GM19395 (cell line): ENCODE measurements around the gene KLK12.

Experiments used
- ATAC-seq: cut with Tn5 transposase; IDR thresholded peaks from one replicate; pipeline ENCODE4 v1.9.1; 2021; ENCODE audit warnings: mild to moderate bottlenecking, moderate library complexity; ENCODE audit not compliant: unreplicated experiment

Gene KLK12, protein sequence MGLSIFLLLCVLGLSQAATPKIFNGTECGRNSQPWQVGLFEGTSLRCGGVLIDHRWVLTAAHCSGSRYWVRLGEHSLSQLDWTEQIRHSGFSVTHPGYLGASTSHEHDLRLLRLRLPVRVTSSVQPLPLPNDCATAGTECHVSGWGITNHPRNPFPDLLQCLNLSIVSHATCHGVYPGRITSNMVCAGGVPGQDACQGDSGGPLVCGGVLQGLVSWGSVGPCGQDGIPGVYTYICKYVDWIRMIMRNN

DNA sequence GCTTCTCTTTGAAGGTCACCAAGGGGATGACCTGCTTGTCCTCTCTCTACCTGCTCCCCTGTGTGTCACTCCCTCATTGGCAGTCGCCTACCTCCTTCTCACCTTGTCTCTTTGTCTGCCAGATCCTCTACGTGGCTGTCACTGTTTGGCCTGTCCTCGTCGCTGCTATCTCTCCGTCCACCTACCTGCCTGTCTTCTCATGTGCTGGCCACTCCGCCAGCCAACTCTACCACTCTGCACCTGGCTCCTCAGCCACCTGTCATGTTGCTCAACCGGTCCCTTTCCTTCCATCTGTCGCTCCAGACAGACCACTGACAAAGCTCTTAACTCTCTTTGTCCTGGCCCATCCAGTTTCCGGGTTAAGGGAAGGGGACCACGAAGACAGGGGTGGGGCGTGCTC lies at the start of gene KLK12:
Gene KLK12 (minus strand): TSS at position 299 of the 400 bp plus-strand sequence. CDS start 381 bp downstream, outside the sequence.
- no peak for ATAC-seq

DNA sequence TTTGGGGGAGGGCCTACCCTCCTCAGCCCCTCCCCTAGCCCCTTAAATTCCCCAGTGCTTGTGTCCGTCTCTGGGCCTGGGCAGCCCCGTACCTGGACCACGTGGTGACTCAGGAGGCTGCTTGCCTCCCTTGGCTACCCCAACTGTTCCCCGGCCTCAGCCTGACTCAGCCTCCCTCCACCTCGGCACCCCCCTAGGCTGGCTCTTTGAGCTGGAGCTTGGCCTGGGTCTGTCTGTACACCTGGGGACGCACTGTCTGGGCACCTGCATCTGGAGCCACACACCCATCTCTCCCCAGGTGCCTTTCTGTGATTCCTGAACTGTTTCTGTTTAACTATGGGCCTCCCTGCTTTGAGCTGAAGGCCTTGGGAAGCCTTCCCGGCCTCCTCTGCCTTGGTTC lies 49.7 kb upstream of the KLK12 start:
- no peak for ATAC-seq

DNA sequence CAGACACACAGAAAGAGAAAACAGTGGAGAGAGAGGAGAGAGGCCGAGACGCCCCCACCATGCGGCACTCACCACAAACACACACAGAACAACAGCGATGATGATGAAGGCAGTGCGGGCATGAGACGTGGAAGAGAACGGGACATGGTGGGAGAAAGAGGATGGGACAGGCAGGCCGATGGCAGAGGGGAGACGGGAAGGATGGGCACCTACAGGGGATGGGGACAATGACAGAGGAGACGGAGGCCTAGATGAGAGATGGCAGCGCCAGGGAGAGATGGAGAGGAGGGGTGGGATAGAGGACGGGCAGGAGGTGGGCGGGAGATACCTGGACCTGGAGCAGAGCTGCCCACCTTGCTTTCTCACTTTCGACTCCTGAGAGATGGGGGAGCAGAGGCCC lies 49.0 kb upstream of the KLK12 start:
- ATAC-seq, result no peak

DNA sequence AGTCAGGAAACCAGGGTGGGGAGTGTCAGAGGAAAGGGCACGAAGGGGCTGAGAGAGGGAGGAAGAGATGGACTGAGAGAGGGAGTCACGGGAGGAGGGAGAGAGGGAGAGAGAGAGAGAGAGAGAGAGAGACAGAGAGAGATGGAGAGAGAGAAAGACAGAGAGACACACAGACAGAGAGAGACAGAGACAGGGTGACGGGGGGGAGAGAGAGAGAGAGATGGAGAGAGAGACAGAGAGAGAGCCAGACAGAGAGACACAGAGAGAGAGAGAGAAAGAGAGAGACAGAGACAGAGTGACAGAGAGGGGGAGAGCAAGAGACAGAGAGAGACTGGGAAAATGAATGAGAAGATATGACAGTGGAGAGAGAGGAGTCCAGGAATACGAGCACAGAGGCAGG lies 48.4 kb upstream of the KLK12 start:
- no peak for ATAC-seq

DNA sequence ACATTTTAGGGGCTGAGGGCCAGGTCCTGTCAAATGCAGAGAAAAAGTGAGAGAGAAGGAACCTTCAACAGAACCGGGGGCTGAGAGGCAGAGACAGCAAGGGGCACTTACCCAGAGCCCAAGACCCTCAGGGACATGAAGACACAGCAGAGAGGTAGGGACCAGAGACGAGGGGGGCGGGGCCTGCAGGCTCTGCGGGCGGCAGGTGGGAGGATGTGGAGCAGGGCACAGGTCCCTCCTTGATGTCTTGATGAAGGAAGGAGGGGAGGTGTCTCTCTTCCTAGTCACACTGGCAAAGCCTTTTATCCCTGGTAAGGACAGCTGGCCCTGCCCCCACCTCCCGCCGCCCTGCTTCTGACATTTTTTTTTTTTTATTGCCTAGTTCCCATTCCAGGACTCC lies 47.8 kb upstream of the KLK12 start, which contains the start of gene KLK14:
Gene KLK14 (minus strand): TSS at position 277 of the 400 bp plus-strand sequence. CDS start 273 bp downstream, at position 4.
- no peak for ATAC-seq

DNA sequence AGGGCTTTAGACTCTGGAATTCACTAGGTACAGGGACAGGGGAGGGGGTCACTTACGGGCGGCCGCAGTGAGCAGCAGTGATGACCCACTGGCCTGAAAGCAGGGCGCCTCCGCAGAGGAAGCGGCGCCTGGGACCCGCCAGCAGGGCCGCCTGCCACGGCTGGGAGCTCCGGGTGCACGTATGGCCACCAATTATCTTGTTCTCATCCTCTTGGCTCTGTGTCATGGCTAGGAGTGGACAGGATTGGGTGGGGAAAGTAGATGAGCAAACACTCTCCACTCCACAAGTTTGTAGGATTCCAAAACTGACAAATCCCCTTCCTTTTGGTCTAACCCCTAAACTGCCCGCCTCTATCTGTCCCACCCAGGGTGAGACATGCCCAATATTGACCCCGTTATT lies 46.7 kb upstream of the KLK12 start:
- no peak for ATAC-seq

DNA sequence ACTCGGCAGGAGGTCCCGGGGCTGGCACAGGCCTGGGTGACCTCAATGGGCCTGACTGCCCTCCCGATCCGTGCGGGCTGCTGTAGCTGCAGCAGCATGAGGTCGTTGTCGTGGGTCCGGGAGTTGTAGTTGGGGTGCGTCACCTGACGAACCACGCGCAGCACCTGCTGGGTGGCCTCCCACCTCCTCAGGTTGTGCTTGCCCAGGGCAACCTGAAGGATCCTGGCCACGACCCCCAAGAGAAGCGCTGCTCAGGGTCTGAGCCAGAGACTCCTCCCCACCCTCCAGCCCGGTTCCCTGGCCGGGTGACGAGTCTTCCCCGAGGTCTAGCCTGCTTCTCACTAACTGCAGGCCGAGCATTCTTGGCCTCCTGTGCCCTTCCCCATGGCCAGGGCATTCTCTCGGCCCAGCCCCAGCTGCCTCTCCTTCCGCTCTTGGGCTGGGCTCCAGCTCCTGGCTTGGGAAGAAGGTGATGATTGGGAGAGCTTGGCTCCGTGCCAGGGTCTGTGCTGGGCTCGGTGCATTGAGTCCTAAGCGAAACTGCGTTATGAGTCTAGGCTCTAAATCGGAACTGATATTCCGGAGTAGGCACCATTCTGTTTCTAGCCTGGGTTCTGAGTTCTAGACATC lies 44.8 kb upstream of the KLK12 start:
- ATAC-seq, result no peak

DNA sequence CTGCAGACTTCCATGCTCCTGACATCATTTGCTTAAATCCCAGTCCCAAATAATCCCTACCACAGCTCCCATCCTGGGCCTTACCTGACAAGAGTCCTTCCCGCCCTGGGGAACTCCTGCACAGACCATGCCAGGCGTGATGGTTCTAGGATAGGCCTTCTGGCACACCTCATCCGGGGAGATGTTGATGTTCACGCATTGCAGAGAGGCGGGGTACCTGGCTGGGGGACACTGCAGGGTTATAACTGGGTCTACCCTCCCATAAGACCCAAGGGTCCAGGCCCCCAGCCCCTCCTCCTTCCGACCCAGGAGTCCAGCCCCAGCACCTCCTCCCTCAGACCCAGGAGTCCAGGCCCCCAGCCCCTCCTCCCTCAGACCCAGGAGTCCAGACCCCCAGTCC lies 43.9 kb upstream of the KLK12 start:
- ATAC-seq, result no peak

DNA sequence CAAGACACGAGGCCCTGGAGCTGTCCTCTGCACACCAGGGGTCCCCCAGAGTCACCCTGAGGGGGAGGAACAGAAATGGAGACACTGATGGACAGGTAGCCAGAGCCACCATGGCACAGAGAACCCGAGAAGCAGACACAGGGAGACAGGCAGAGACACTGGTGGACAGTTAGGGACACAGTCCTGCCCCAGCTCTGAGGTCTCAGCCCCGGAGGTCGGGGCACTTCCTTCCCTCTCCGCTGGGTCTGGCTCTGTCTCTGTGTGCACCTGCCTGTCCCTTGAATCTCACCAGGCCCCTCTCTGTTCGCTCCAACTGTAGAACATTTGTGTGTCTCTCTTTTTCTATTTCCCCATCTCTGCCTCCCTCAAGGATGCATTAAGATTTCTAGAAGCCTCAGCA lies 43.3 kb upstream of the KLK12 start:
- no peak for ATAC-seq

DNA sequence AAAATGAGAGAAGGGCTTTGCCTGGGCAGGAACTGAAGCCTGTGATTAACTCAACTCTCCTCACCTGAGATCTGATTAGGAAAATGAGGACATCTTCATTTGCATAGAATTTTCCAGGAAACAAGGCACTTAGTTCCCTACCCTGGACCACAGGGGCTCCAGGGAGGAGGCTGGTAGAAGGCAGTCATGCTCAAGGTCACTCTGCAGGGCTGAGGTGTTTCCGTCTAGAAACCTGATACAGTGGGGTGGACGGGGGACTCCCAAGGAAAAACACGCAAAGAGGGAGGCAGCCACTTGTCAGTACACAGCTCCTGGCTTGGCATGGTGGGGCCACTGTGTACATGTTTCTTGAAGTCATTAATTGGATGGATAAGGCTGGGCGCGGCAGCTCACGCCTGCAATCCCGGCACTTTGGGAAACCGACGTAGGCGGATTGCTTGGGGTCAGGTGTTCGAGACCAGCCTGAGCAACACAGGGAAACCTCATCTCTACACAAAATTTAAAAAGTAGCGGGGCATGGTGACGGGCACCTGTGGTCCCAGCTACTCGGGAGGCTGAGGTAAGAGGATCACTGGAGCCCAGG lies 41.9 kb upstream of the KLK12 start:
- no peak for ATAC-seq

DNA sequence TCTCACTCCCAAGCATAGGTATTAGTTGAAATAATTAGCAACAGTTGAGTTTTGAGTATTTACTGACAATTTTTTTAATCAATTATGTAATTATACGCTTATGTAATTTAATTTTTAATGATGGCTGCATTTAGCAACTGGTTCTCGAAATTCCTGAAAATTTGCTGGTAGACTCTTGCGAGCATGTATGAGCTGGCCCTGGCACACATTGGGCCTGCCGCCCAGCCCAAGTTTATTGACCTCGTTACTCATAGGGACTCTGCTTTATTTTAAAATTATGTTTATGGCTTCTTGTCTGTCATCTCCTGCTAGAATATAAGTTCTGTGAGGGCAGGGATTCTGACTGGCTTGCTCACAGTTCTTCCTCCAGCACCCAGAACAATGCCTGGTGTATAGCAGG lies 41.2 kb upstream of the KLK12 start:
- no peak for ATAC-seq

DNA sequence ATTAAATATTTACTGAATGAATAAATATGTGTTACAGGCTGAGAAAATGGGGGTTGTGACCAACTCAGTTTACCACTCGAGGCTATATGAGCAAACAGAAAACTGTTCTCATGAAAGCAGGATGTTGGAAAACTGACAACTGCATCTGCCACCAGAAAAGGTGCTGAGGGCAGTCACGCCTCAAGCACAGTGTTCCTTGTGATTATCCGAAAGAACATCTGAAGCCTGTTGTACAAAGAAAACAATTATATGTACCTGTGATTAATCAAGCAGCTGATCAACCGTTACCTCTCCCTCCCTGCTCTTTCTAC lies 36.2 kb upstream of the KLK12 start:
- ATAC-seq, result no peak

DNA sequence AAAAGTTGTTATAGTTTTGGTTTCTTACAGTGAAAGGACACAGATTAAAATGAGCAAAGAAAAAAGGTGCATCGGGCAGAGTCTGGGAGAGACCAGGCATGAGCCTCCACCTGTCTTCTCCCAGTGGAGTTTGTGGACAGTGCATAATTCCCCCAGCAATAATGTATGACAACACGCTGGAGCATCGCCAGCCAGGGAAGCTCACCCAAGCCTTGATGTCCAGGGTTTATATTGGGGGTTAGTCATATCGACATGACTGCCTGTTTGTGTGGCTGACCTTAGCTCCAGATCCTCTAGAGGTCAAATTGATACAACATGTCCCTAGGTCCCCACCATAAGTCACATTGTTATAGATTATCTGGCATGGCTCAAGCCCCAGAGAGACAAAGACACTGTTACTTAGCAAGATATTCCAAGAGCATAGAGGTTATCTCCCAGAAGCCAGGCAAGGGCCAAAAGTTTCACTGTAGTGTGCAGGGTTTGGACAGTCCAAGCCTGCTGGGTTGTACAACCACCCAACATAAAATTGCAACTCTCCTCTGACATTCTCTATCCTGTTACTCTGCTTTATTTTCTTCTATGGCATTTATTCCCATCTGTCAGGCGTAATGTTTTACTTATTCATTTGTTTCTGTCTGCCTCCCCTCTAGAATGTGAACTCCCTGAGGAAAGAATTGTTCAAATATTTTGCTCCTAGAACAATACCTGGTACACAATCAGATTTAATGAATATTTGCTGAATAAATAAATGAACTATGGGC lies 35.7 kb upstream of the KLK12 start:
- no peak for ATAC-seq

DNA sequence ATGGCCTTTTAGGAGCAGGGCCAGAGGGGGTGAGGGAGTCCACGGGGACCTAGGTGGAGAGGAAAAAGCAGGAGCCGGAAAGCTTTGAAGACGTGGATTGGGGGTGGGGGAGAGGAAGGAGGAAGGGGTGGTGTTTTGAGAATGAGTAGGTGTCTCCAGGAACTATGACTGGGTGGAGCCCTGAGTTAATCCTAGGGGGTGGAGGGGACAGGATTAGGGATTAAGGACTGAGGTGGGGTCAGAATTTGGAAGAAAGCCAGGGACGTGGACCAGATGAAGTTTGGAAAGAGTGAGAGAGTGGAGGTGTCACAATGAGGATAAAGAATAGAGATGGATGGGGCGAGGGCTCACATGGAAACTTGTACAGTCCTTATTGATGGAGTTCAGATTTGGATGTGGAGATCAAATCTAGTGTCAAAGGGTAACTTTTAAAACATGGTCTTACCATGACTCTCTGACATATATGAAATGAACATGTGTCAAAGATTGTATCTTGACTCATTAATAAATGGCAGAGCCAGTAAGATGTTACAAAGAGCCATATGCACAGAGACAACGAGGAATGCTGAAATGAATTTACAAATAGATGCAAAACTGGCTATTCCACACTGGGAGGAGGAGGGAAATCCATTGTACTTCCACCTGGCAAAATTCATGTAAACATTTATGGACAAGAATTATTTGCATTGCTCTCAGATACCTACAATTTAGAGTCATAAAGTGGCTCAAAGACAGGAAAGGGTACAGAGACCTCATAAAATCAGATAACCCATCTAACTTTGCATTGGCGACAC lies 31.8 kb upstream of the KLK12 start:
- ATAC-seq, result no peak

DNA sequence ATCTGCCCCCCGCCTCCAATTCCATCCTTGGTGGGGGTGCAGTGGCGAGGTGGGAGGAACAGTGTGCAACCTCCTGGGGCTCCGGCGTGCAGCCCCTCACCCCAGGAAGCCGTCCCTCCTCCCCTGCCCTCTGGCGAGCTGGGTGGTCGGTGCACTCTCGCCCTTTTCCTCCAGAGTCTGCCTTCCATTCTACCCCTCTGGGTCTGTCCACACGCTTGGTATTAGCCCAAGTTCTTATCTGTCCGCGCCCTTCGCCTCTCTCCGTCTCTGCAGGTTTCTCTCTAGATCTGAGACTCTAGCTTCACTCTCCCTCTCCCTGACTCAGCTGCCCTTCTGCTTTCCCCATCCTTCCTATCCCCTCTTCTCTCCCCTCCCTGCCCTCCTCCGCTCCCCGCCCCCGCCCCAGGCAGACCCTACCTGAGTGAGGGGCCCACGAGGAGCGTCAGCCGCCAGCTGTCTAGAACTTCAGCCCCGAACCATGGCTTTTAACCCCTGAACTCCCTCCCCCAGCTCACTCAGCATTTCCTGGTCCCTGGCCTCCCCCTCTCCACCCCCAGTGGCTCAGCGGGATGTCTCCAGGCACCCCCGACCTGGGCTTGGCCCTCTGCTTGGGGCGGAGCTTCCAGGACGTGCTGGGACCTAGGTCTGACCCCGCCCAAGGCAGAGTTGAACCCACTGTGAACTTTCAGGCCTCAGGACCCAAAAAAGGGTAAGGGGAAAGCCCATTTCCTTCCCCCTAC lies 30.6 kb upstream of the KLK12 start:
- ATAC-seq, result no peak

DNA sequence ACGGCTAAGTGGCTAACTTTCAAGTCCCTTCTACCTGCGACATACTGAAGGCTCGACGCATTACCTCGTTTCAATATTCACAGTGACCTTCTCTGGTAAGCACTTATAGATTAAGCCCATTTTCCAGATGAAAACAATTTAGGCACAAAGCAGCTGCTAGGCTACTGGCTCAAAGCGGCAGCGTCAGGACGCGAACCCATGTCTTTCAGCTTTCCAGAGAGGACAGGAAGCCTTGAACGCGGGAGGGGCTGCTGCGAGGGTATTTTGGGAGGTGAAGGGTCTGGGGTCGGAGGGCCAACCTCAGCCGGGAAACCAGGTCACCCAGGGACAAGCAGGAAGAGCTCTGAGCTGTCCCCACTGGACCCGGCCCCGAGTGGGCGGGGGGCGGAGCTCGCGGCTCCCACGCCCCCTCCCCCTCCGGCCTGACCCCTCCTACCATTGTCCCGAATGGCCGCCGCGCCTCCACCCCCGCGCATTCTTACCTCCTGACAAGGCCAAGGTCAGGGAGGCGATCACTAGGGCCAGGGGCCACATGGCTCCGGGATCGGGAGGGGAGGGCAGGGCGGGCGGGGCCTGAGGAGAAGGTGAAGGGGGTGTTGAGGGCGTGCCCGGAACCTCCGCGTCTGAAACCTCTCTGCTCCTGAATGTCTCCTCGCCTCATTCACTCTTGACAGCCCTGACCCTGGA lies 29.9 kb upstream of the KLK12 start, which contains the start of gene KLK13:
Gene KLK13 (minus strand): TSS at position 559 of the 687 bp plus-strand sequence. CDS start 25 bp downstream, at position 534.
- no peak for ATAC-seq

DNA sequence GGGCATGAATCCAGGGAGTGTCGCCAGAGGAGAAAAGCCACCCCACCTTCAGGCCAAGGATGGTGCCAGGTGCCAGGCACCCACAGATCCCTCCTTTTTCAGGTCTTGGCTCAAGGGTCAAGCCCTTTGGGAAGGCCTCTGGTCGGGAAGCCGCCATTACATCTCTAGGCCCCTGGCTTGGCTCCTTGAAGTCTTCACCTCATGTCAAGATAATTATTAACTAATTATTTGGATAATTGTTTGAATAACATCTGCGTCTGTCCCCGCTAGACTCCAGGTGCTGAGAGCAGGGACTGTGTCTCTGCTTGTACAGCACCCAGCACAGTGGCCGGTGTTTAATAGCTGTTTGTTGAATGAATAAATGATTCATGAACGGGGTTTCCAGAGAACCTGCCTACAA lies 28.9 kb upstream of the KLK12 start:
- no peak for ATAC-seq

DNA sequence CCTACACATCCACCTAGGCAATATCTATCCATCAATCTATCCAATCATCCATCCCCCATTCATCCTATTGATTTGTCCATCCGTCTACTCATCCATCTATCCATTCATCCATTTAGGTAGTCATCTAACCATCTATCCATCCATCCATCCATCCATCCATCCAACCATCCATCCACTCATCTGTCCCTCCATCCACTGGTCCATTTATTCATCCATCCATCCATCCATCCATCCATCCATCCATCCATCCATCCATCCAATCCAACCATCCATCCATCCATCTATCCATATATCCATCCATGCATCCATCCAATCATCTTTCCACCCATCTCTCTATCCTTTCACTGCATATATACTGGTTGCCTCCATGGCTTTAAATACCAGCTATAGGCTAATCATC lies 26.2 kb upstream of the KLK12 start:
- no peak for ATAC-seq

DNA sequence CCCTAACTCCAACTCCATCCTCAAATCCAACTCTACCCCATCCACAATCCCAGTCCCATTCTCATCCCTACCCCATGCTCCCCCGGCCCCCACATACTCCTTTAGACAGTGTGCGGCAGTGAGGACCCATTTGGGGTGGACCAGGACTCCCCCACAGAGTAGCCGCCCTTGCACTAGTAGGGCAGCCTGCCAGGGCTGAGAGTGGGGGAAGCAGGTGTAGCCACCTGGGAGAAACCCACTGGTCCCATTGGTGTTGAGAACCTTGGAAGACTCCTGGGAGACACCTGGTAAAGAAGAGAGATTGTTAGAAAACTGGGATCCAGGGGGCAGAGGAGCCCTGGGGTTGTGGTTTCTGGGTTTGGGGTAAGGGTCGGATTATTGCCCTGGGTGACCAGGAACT lies 25.5 kb upstream of the KLK12 start:
- no peak for ATAC-seq

DNA sequence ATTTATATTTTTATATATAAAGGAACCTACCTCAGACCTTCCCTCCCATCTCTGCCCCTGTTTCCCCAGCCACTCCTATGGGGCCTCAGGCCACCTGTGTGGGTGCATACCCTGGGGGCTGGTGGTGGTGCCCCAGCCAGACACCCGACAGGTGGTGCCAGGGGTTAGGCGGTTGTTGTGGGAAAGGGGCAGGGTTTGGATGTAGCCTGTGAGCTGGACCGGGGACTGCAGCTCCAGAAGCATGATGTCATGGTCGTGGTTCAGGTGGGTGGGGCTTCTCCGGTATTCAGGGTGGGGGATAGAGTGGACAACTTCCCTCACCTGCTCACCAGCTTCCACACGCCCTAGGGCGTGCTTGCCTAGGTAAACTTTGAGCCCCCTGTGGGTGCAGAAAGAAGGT lies 24.9 kb upstream of the KLK12 start:
- no peak for ATAC-seq
